ENCODE results near the gene AATK. TPM values are rescaled to one million over a fixed set of nuclear protein-coding genes. Genes with fewer than 3 reads are reported as not detected.

The AATK gene
- polyA plus RNA-seq, 3 donors, result 3.9 to 13.2 (median 5.2) TPM

- 78 to 93% (median 85%) methylated on average over 5 to 7 of the region's 7 CpGs for WGBS, 3 donors
- H3K27ac ChIP-seq (ENCODE audit: low read depth, low read length), result no peak overlapping the region
These were observed 20.2 kb upstream of the AATK start for GRCh38 chr17:81186203-81186602.

GRCh38 chr17:81184555-81184954 is 18.5 kb upstream of the AATK start:
- WGBS, 3 donors, result 29 to 38% (median 29%) methylated on average over 15 of the region's 15 CpGs
- H3K27ac ChIP-seq (ENCODE audit: low read depth, low read length), result no peak overlapping the region

DNA sequence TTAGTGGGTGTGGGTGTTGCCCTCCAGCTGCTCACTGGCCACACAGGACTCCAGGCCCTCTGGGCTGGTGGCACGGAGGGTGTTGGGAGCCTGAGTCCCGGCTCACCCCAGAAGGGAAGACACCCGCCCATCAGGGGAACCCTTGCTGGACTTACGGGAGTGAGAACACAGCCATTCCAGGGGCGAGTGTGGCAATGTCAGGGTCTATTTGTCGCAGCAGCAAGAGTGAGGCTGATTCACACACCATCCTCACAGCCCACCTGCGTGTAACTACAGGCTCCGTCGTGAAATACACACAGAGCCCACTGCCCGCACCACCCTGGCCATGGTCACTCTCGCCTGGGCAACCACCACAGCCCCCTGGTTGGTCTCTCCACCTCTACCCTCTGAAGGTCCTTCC is 17.8 kb upstream of the AATK start:
- H3K27ac ChIP-seq (ENCODE audit: low read depth, low read length), result no peak overlapping the region
- 87 to 96% (median 91%) methylated on average over 11 of the region's 11 CpGs for WGBS, 3 donors

DNA sequence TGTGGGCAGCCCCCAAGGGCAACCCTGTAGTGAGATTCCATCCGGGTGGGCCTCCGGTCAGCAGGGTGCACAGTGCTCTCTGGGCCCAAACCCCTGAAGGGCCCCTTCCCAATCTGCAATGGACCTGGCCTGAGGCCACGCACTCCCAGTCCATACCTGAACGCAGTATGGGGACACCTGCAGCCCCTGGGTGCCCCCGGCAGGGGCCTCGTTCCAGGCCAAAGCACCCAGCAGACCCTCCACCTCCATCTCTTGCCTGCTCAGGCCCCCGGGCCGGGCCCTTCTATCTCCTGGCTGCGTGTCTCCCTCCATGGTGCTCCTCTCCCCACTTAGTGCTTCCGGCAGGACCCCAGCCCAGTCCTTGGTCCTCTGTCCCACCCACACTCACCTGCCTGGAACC is 17.3 kb upstream of the AATK start:
- no peak overlapping the region for H3K27ac ChIP-seq (ENCODE audit: low read depth, low read length)
- WGBS, 3 donors, result 88 to 94% (median 93%) methylated on average over 9 to 10 of the region's 10 CpGs

- 83 to 91% (median 88%) methylated on average over 5 of the region's 5 CpGs for WGBS, 3 donors
- H3K27ac ChIP-seq (ENCODE audit: low read depth, low read length), result no peak overlapping the region
These were observed 16.6 kb upstream of the AATK start for GRCh38 chr17:81182596-81182995.

GRCh38 chr17:81181811-81182185 is 15.8 kb upstream of the AATK start:
- WGBS, 3 donors, result 92 to 98% (median 94%) methylated on average over 17 to 19 of the region's 19 CpGs
- H3K27ac ChIP-seq (ENCODE audit: low read depth, low read length), result no peak overlapping the region

- WGBS, 3 donors, result 93 to 94% (median 94%) methylated on average over 43 to 49 of the region's 49 CpGs
- no peak overlapping the region for H3K27ac ChIP-seq (ENCODE audit: low read depth, low read length)
These were observed 15.1 kb upstream of the AATK start for GRCh38 chr17:81180836-81181810.

- no peak overlapping the region for H3K27ac ChIP-seq (ENCODE audit: low read depth, low read length)
- WGBS, 3 donors, result 66 to 78% (median 72%) methylated on average over 11 to 12 of the region's 12 CpGs
These were observed 13.8 kb upstream of the AATK start for GRCh38 chr17:81179861-81180260.

DNA sequence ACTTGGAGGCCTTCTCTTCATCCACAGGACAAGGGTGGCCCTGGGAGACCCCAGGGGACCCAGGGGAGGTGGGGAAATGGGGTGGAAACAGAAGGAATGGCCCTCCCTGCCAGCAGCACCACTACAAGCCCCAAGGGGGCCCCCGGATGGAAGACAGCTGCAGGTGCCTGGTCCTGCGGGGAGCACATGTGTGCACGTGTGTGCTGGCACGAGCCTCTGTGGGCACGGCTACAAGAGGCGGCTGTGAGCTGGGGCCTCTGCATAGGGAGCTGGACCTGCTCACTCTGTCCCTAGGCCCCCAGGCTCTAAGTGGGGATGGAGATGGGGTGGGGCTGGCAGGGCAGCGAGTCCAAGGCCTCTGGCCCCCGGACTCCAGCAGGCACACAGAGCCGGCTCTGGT is 13.2 kb upstream of the AATK start:
- 59 to 78% (median 72%) methylated on average over 9 of the region's 9 CpGs for WGBS, 3 donors
- no peak overlapping the region for H3K27ac ChIP-seq (ENCODE audit: low read depth, low read length)

GRCh38 chr17:81178136-81179091 is 12.4 kb upstream of the AATK start:
- 74 to 91% (median 80%) methylated on average over 25 of the region's 25 CpGs for WGBS, 3 donors
- H3K27ac ChIP-seq (ENCODE audit: low read depth, low read length), result no peak overlapping the region

DNA sequence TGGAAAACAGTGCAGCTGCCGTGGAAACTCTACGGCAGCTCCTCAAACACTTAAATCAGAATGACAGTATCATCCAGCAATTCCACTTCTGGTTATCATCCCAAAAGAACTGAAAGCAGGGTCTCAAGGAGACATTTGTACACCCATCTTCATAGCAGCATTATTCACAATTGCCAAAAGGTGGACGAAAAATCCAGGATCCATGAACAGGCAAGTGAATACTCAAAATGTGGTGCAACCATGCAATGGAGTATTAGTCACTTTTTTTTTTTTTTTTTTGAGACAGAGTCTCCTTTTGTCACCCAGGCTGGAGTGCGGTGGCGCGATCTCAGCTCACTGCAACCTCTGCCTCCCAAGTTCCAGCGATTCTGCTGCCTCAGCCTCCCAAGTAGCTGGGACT is 10.6 kb upstream of the AATK start:
- H3K27ac ChIP-seq (ENCODE audit: low read depth, low read length), result no peak overlapping the region
- WGBS, 3 donors, result 92 to 95% (median 93%) methylated on average over 7 of the region's 7 CpGs

- WGBS, 3 donors, result 69 to 77% (median 74%) methylated on average over 1 of the region's 1 CpG
- H3K27ac ChIP-seq (ENCODE audit: low read depth, low read length), result no peak overlapping the region
These were observed 7.7 kb upstream of the AATK start for GRCh38 chr17:81173762-81174155.

- H3K27ac ChIP-seq (ENCODE audit: low read depth, low read length), result no peak overlapping the region
- WGBS, 3 donors, result 90 to 92% (median 92%) methylated on average over 11 of the region's 11 CpGs
These were observed 7.2 kb upstream of the AATK start for GRCh38 chr17:81173052-81173761.

- 60 to 80% (median 65%) methylated on average over 8 of the region's 8 CpGs for WGBS, 3 donors
- no peak overlapping the region for H3K27ac ChIP-seq (ENCODE audit: low read depth, low read length)
These were observed 5.9 kb upstream of the AATK start for GRCh38 chr17:81171941-81172340.

- WGBS, 3 donors, result 80 to 84% (median 81%) methylated on average over 15 of the region's 15 CpGs
- no peak overlapping the region for H3K27ac ChIP-seq (ENCODE audit: low read depth, low read length)
These were observed 4.9 kb upstream of the AATK start for GRCh38 chr17:81170727-81171494.

- no peak overlapping the region for H3K27ac ChIP-seq (ENCODE audit: low read depth, low read length)
- WGBS, 3 donors, result 82 to 96% (median 94%) methylated on average over 3 of the region's 3 CpGs
These were observed 3.9 kb upstream of the AATK start for GRCh38 chr17:81169870-81170309.

DNA sequence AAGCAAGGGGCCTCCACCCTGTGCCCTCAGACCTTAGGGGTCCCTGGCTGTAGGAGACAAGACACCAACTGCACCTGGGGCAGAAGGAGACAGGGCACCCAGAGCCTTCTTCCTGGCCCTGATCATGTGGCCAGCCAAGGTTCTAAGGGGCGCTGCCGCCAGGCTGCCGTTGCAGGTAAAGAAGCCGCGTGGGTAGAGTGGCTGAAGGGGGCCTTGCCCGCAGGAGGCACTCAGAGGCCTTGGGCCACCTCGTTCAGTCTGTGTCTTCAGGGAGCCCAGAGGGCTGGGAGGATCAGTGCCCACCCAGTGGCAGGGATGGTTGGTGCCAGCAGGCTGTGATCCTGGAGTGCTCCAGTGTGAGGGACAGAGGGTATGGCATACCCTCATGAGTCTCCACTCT is 1.6 kb upstream of the AATK start:
- WGBS, 3 donors, result 93 to 95% (median 93%) methylated on average over 7 of the region's 7 CpGs
- H3K27ac ChIP-seq (ENCODE audit: low read depth, low read length), result no peak overlapping the region

DNA sequence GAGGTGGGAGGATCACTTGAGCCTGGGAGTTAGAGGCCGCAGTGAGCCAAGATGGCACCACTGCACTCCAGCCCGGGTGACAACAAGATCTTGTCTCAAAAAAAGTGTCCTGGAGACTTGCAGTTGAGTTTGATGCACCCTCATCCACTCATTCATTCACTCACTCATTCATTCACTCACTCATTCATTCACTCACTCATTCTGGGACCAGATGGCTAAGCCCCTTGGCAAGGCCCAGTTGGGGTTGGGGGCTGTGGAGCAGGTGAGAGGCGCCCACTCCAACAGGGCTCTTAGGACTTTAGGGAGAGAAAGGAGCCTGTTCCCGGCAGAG is 1.1 kb upstream of the AATK start:
- no peak overlapping the region for H3K27ac ChIP-seq (ENCODE audit: low read depth, low read length)
- WGBS, 3 donors, result 97 to 100% (median 97%) methylated on average over 4 of the region's 4 CpGs
